ENCODE results near the gene C2orf15.

Gene C2orf15

GRCh38 chr2:99140056-99140859, 1.2 kb upstream of the C2orf15 start:
- Histone ChIP-seq H3K27ac (no peak overlapping the region), H3K4me3 (ENCODE audit: low read depth, low read length) (peak overlapping the region; percentile 83), H3K27me3 (replicated peaks) (no peaks in the 10 kb centered on the region), H3K36me3 (replicated peaks) (no peaks in the 10 kb centered on the region)
- no peak for DNase-seq
- in situ Hi-C loops (cut with HindIII; ENCODE audit: low pct_ligation_motif_present, low sequenced_read_pairs) = no loop called here
- TF ChIP-seq CTCF (IDR thresholded peaks at IDR 0.05; ENCODE audit: low read depth, low read length, missing control alignments) = no peak

DNA sequence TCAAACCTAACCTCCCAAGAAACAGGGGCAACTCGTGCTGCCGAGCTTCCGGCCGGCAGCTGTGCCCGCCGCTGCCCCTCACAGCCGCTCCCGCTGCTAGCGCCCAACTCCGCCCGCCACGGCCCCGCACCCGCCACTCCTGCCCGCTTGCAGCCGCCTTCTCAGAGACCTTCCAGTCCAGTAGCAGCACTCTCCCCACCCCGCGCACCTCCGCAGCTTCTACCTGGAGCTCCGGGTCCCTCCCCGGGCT, 722 bp upstream of the C2orf15 start:
- in situ Hi-C loops (cut with HindIII; ENCODE audit: low pct_ligation_motif_present, low sequenced_read_pairs) = no loop called here
- no peak for TF ChIP-seq CTCF (IDR thresholded peaks at IDR 0.05; ENCODE audit: low read depth, low read length, missing control alignments)
- H3K27ac ChIP-seq = no peak overlapping the region
- H3K27me3 ChIP-seq (replicated peaks) = no peaks in the 10 kb centered on the region
- DNase-seq = no peak
- peak overlapping the region; percentile 83 for H3K4me3 ChIP-seq (ENCODE audit: low read depth, low read length)
- no peaks in the 10 kb centered on the region for H3K36me3 ChIP-seq (replicated peaks)

DNA sequence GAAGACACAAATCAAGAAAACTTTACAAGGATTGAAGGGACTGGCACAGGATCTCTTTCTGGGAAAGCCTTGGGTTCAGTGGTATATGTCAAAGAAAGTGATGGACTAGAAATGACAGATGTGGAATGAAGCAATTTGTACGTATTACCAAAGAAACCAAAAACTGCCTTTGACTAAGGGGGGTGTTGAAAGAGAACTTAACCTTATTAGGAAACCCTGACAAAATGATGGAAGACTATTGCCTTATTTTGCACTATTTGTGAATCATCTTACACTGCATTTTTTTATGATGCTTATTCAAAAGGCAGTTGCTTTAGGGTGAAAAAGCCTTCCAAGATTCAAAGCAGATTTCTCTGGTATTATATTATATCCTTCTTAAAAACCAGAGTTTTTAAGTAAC, 9.2 kb downstream of the C2orf15 start:
- no peaks in the 10 kb centered on the region for H3K36me3 ChIP-seq (replicated peaks)
- no peak overlapping the region for H3K27ac ChIP-seq
- no peak for TF ChIP-seq CTCF (IDR thresholded peaks at IDR 0.05; ENCODE audit: low read depth, low read length, missing control alignments)
- no peak for DNase-seq
- in situ Hi-C loops (cut with HindIII; ENCODE audit: low pct_ligation_motif_present, low sequenced_read_pairs) = no loop called here
- no peak overlapping the region for H3K4me3 ChIP-seq (ENCODE audit: low read depth, low read length)
- H3K27me3 ChIP-seq (replicated peaks) = no peaks in the 10 kb centered on the region

- TF ChIP-seq CTCF (IDR thresholded peaks at IDR 0.05; ENCODE audit: low read depth, low read length, missing control alignments) = no peak
- Histone ChIP-seq H3K36me3 (replicated peaks) (no peaks in the 10 kb centered on the region), H3K4me3 (ENCODE audit: low read depth, low read length) (no peak overlapping the region), H3K27ac (no peak overlapping the region), H3K27me3 (replicated peaks) (no peaks in the 10 kb centered on the region)
- no peak for DNase-seq
- in situ Hi-C loops (cut with HindIII; ENCODE audit: low pct_ligation_motif_present, low sequenced_read_pairs) = no loop called here
Observed at GRCh38 chr2:99152199-99152895, 10.8 kb downstream of the C2orf15 start.

DNA sequence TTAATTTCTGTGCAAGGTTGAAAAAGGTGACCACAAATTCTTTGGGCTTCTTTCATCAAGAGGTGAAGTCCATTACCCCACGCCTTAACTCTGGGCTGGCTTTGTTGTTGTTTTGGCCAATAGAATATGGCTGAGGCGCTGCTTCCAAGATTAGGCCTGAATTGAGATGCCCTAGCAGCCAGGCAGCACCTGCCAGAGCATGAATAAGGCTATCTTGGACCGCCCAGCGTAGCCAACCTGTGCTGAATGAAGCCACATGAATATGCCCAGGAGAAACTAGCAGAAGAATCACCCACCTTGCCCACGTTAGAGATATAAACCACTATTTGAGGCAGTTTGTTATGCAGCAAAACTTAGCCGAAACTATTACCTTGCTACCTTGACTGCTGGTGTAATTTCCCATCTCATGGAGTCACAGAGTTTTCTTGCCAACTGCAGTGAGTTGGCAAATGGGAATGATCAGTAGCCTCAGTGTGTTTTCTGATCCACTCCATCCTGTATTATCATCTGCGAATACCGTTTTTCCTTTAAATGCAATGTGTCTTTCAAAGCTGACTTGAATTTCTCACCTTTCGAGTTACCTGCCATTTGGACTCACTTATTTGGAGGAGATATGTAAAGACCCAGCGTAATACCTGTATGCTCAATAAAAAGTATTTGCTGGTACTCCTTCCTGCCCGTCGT, 12.6 kb downstream of the C2orf15 start:
- Histone ChIP-seq H3K36me3 (replicated peaks) (no peaks in the 10 kb centered on the region), H3K27me3 (replicated peaks) (no peaks in the 10 kb centered on the region), H3K27ac (peak overlapping the region; percentile 41), H3K4me3 (ENCODE audit: low read depth, low read length) (peak overlapping the region; percentile 87)
- in situ Hi-C loops (cut with HindIII; ENCODE audit: low pct_ligation_motif_present, low sequenced_read_pairs) = no loop called here
- TF ChIP-seq CTCF (IDR thresholded peaks at IDR 0.05; ENCODE audit: low read depth, low read length, missing control alignments) = no peak
- DNase-seq = no peak

Measured in brain microvascular endothelial cell (primary cell).